RPMI7951 (cell line): ENCODE results near the gene HIVEP3. TPM values are rescaled to one million over a fixed set of nuclear protein-coding genes. Genes with fewer than 3 reads are reported as not detected.

Source experiments
- DNase-seq: peaks from one replicate; pipeline ENCODE4 v3.0.0-alpha.2; 2012; ENCODE audit warnings: low read depth
- total RNA-seq: library from RNA; depleted of rRNA; stranded (reverse); fragments of >200 nt; shearing (Covaris generic); gene quantifications from 2 replicates; pipeline ENCODE4 v1.2.3, GENCODE V29; 2014; rRNA removed

Gene HIVEP3
- total RNA-seq, 1 experiment from 2014 or later = 4.1 TPM

DNA sequence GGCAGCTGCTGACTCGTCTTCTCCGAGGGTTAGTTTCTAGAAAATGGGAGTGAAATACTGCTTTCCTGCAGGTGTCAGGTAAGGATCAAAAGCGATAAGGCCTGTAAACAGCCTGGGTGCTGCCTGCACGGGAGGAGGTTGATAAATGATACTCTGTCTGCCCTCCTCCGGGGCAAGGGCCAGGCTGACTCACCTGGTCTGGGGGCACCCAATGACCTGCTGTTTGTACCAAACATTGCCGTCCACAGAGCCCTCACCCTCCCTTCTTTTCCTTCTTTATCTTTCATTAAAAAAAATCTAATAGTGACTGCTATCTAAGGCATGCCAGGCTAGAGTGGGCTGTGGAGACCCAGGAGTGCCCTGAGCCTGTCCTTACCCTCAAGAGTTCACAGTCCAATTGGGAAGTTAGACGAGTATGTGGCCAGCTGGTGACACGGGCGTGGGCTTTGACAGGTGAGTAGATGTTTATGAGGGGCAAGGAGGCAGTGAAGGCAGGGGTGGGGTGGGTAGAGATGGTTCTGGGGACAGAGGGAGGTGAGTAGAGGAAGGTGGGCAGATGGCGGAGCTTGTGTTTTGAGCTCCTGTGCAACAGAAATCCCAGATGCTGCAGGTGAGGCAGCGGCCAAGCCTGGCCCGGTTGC lies 450.5 kb downstream of the HIVEP3 start:
- DNase-seq = no peak

- DNase-seq = no peak
Measured at GRCh38 chr1:41467673-41468072, 451.0 kb downstream of the HIVEP3 start.

- no peak for DNase-seq
Measured at GRCh38 chr1:41466146-41466545, 452.6 kb downstream of the HIVEP3 start.

- DNase-seq = no peak
Measured at GRCh38 chr1:41465741-41466140, 453.0 kb downstream of the HIVEP3 start.

DNA sequence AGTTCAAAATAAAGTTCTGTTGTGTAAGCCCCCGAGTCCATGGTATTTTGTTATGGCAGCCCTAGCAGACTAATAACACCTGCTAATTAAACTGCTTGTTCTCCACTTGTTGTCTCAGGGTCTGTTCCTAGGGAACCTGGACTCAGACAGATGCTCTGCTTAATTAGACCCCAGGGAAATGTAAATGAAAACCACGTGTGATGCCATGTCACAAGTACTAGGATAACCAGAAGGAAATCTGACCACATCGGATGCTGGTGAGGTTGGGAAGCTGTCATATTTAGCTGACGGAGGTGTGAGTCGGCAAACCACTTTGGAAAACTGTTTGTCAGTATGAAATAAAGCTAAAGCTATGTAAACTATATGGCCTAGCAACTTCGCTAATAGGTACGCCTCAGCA lies 453.8 kb downstream of the HIVEP3 start:
- DNase-seq = no peak

GRCh38 chr1:41463516-41463915 lies 455.2 kb downstream of the HIVEP3 start:
- DNase-seq = no peak

GRCh38 chr1:41462680-41463004 lies 456.1 kb downstream of the HIVEP3 start:
- no peak for DNase-seq

GRCh38 chr1:41461790-41462679 lies 456.7 kb downstream of the HIVEP3 start:
- DNase-seq = no peak

DNA sequence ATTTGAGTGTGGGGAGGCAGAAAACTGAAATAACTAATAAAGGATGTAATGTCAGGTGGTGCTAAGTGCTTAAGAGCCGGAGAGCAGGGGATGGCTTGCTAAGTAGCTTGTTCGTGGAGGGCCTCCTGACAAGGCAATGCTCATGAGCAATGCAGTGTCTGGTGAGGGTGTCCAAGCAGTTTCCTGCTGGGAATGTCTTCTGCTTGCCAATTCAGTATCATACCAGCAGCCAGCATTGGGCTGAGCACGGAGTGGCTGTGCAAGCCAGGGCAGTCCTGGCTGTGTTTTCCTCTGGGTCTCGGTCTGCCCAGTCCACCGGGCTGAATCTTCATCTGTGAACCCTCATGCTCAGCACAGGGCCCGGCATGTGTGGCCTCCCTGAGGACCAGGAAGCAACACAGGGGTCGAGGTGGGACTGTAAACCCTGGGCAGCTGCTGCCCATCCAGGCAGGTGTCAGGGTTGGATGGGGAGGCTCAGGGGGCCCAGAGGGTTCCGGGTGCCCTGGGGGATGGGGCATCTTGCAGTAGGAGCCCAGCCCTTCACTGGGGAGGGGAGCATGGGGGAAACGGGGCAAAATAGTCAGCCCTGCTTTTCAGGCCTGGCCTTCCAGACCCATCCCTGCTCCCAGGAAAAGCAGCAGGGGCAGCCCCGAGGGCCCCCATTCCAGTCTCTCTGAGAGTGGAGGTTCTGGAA lies 461.7 kb downstream of the HIVEP3 start:
- DNase-seq = no peak

Other genes with a start within 250 kb of the HIVEP3 start
- gene GUCA2B, start 234.5 kb upstream of the HIVEP3 start, total RNA-seq = not detected in 2 replicates
- not detected in 2 replicates for gene GUCA2A, start 245.8 kb upstream of the HIVEP3 start, total RNA-seq